SK-N-SH treated with all-trans-retinoic acid at 6 μM for 48 hours (cell line): ENCODE results near the gene RMDN2.

Source experiments
- ZC3H10 ChIP-seq: fragments of 250-450 bp; sonication (Bioruptor Pico); IDR thresholded peaks from 2 replicates; pipeline ENCODE4 v1.5.1; 2021; ENCODE audit warnings: mild to moderate bottlenecking, moderate library complexity
- ZNF8 ChIP-seq: fragments of 450-650 bp; formaldehyde crosslinking; IDR thresholded peaks from 2 replicates; pipeline ENCODE4 v1.5.0; 2020; ENCODE audit warnings: mild to moderate bottlenecking, moderate library complexity

GRCh38 chr2:37923308-37924055 lies 1.6 kb upstream of the RMDN2 start:
- no peak for TF ChIP-seq ZC3H10 (CRISPR knock-in tag)
- TF ChIP-seq ZNF8 (CRISPR knock-in tag), result no peak
